Mononuclear cell (primary cell): Measurements from ENCODE around the gene NPAS3. TPM values are rescaled to one million over a fixed set of nuclear protein-coding genes. Genes with fewer than 3 reads are reported as not detected.

ENCODE experiments used
- H3K27me3 ChIP-seq: 2 replicates; pipeline ENCODE4 v1.6.0; 2011; ENCODE audit warnings: low read length, control low read depth; ENCODE audit not compliant: insufficient read depth
- H3K4me1 ChIP-seq: 2 replicates; pipeline ENCODE4 v1.5.1; 2011; ENCODE audit warnings: mild to moderate bottlenecking, low read length, control low read depth; ENCODE audit not compliant: insufficient read depth
- H3K4me3 ChIP-seq: 2 replicates; pipeline ENCODE4 v1.5.1; 2011; ENCODE audit warnings: mild to moderate bottlenecking, low read length, moderate library complexity
- H3K9me3 ChIP-seq: 2 replicates; pipeline ENCODE4 v1.5.1; 2011; ENCODE audit warnings: low read depth, mild to moderate bottlenecking, control low read depth, low read length
- total RNA-seq: library from RNA; depleted of rRNA; stranded (reverse); fragments of >200 nt; gene quantifications from one replicate; pipeline ENCODE4 v1.2.3, GENCODE V29; 2012

NPAS3 gene
- total RNA-seq, 1 donor: not detected

- Histone ChIP-seq H3K4me3 (no peak overlapping the region), H3K27me3 (no peaks in the 10 kb centered on the region), H3K9me3 (no peaks in the 10 kb centered on the region), H3K4me1 (no peaks in the 10 kb centered on the region)
Measured at GRCh38 chr14:33019346-33019745, 80.7 kb downstream of the NPAS3 start.

DNA sequence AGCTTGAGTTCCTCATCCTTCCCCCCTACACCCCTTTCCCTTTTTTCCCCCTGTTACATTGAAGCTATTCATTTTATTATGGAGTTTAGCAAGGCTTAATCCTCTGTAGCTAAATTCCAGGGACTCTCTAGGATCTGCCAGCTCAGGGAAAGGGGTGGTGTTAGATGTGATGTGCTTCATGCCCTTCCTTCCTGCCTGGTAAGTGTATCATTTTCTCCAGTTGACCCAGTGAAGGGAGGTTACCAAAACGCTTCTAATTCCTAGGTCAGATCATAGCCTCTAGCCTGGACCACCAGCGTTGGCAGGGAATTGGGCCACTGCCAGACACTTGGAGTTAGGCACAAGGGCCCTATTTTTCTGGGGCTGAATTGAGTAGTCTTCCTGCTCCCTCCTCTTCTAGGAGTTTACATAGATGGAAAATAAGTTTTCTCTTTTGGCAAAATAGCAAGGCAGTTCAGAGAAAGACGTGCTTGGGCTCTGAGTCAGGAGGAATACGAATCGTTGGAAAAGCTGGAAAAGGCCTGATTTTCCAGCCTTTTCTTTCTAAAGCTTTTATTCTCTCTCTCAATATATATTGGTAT is 88.3 kb downstream of the NPAS3 start:
- Histone ChIP-seq H3K4me1 (no peaks in the 10 kb centered on the region), H3K9me3 (no peaks in the 10 kb centered on the region), H3K27me3 (no peaks in the 10 kb centered on the region), H3K4me3 (no peak overlapping the region)

DNA sequence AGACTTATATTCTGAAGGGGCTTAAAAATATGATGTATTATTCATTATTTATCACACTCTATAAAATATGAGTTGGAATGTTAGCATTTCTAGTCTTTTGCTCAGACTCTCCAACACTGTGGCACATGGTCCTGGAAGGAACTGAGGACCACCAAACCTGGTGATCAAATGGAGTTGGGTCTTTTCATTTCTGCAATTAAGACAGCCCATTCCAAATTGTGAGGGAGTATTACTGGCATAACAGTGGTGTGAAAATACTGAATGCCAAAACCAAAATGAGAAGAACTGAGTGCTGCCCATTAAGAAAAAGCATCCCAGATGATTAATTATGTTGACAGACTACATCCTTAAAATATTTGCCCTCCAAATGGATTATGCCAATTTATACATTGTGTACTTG is 90.8 kb downstream of the NPAS3 start:
- H3K4me1 ChIP-seq: no peaks in the 10 kb centered on the region
- H3K4me3 ChIP-seq: no peak overlapping the region
- H3K27me3 ChIP-seq: no peaks in the 10 kb centered on the region
- no peaks in the 10 kb centered on the region for H3K9me3 ChIP-seq

DNA sequence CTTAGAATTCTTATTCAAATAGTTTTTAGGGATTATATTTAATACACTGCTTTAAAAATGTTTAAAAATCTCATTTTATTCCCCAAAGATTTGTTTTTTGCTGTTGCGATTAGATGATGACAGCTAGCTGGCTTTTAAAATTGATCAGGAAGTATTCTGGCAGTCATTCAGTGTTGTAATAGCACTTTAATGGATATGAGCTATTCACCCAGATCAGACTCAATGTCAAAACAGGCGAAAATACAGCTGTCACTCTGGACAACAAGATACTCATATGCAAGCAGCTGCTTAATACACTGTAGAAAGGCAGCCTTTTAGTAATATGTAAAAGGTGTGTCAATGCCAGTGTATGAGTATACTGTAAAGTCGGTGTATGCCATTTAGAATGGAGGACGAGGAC is 91.7 kb downstream of the NPAS3 start:
- Histone ChIP-seq H3K4me3 (no peak overlapping the region), H3K9me3 (no peaks in the 10 kb centered on the region), H3K4me1 (no peaks in the 10 kb centered on the region), H3K27me3 (no peaks in the 10 kb centered on the region)

DNA sequence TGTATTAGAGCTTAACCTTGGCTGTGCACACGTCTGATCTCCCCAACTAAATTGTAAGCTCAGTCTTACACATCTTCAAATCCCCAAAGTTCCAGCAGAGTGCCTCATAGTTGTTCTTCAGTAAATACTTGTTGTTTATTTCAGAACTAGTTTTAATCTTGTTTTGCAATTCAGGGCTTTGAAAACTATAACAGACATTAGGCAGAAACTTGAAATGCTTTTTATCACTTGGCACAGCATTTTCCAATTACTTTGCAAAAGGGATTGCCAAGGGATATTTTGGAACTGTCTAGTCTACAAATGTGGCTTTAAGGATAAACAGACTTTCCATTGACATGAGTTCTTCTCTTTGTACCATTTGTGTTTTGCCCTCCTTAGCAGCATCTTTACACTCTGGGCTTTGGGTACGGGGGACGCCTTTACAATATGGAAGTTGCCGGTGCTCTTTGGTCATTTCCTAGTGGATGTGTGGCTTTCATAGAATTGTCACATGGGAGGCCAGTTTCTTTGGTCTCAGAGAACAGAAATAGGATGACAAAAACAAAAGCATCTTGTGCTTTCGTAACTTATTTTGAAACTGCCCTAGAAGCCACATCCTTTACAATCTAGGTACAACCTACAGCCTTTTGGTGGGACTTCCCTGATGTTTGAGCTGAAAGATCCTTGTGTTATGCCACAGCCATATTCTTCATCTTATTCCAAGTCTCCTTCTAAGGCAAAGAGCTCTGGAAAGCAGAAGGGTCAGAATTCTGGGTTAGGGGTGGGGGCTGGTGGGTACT is 96.9 kb downstream of the NPAS3 start:
- Histone ChIP-seq H3K4me1 (no peaks in the 10 kb centered on the region), H3K27me3 (no peaks in the 10 kb centered on the region), H3K9me3 (no peaks in the 10 kb centered on the region), H3K4me3 (no peak overlapping the region)

DNA sequence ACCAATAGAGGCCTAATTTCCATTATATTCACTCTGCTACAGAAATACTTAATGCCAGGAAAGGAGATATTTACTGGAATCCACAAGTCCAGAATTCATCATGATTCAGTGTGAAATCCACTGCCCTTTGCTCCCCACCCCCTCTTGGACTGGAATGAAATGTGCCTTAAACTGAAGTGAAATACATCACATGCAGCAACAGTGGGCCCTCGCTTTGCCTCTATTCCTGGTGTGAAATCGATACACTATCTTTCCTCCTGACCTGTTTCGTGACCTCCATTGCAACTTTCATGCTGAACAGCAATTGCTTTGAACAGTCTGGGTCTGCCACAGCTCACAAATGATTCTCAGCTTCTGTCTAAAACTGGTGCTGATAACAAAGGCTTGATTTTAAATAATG is 100.6 kb downstream of the NPAS3 start:
- Histone ChIP-seq H3K4me1 (no peaks in the 10 kb centered on the region), H3K27me3 (no peaks in the 10 kb centered on the region), H3K4me3 (no peak overlapping the region), H3K9me3 (no peaks in the 10 kb centered on the region)

GRCh38 chr14:33040372-33041140 is 101.9 kb downstream of the NPAS3 start:
- Histone ChIP-seq H3K9me3 (no peaks in the 10 kb centered on the region), H3K4me1 (no peaks in the 10 kb centered on the region)

DNA sequence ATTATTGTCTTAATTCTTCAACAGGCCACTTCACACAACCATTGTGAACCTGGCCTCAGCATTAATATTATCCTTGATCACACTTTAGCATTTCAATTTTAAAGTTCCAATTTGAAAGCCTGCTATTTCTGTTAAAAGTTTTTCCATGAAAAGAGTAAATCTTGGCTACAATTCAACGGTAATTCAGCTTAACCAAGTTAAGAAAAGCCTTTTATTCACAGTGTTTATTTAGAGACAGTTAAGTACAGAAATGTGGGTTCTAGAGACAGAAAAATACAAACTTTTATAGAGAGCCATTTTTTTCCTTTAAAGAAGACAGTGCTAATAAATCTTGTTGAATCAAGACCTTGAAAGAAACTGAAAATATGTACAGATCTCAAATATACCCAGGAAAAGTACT is 103.9 kb downstream of the NPAS3 start:
- no peaks in the 10 kb centered on the region for H3K27me3 ChIP-seq
- no peak overlapping the region for H3K4me3 ChIP-seq
- no peaks in the 10 kb centered on the region for H3K9me3 ChIP-seq
- no peaks in the 10 kb centered on the region for H3K4me1 ChIP-seq

More at GRCh38 chr14:33040372-33041140, 101.9 kb downstream of the NPAS3 start:
- Histone ChIP-seq H3K27me3 (no peaks in the 10 kb centered on the region), H3K4me3 (no peak overlapping the region)

GRCh38 chr14:33045760-33046159 is 107.1 kb downstream of the NPAS3 start:
- H3K9me3 ChIP-seq: no peaks in the 10 kb centered on the region
- no peaks in the 10 kb centered on the region for H3K4me1 ChIP-seq
- no peaks in the 10 kb centered on the region for H3K27me3 ChIP-seq
- H3K4me3 ChIP-seq: no peak overlapping the region

- Histone ChIP-seq H3K4me1 (no peaks in the 10 kb centered on the region), H3K4me3 (no peak overlapping the region), H3K27me3 (no peaks in the 10 kb centered on the region), H3K9me3 (no peaks in the 10 kb centered on the region)
Measured at GRCh38 chr14:33052943-33053342, 114.3 kb downstream of the NPAS3 start.

DNA sequence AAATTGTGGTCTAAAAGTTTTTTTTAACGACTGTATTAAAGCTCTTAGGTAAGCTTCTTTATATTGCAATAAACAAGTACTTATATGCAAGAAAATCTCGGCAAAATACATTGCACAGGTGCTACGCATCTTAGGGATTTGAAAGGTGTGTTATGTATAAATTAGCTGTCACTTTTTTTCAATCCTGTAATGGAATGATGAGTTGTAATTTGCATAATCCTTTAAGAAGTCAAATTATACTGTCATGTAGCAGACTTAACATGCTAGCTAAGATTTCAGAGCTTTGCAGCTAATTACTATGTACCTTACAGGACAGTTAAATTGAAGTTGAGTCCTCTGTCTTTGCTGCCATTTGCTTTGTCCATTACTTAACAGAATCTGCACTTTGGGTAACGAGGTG is 117.5 kb downstream of the NPAS3 start:
- no peaks in the 10 kb centered on the region for H3K4me1 ChIP-seq
- H3K27me3 ChIP-seq: no peaks in the 10 kb centered on the region
- H3K9me3 ChIP-seq: no peaks in the 10 kb centered on the region
- H3K4me3 ChIP-seq: no peak overlapping the region

- Histone ChIP-seq H3K27me3 (no peaks in the 10 kb centered on the region), H3K4me3 (no peak overlapping the region), H3K4me1 (no peaks in the 10 kb centered on the region), H3K9me3 (no peaks in the 10 kb centered on the region)
Measured at GRCh38 chr14:33057585-33057984, 118.9 kb downstream of the NPAS3 start.

DNA sequence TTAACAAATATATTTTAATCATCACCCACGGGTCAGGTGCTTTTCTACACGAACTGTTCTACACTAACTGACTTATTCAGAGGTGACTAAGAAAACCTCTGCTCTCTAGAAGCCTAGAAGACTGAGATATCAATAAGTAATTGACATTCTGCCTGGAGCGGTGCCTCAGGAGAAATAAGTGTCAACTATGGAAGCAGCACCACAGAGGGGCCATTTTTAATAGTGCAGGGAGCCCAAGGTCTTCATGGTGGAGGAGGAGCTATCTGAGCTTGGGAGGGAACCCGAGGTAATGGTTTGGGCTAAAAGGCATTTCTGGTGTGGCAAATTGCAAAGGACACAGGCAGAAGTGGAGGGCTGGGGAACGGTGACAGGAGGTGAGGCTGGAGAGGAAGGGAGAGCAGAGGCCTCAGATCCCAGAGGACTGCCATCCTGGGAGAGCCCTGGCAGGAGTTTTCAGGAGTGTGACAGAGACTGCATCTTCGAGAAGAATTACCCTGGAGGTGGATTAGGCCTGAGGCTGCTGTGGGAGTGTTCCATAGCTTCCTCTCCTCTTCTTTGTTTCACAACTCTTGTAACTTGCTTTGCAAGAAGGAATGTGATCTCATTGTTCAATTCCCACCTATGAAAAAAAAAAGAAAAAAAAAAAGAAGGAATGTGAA is 123.1 kb downstream of the NPAS3 start:
- Histone ChIP-seq H3K9me3 (no peaks in the 10 kb centered on the region), H3K4me3 (no peak overlapping the region), H3K4me1 (no peaks in the 10 kb centered on the region), H3K27me3 (no peaks in the 10 kb centered on the region)

DNA sequence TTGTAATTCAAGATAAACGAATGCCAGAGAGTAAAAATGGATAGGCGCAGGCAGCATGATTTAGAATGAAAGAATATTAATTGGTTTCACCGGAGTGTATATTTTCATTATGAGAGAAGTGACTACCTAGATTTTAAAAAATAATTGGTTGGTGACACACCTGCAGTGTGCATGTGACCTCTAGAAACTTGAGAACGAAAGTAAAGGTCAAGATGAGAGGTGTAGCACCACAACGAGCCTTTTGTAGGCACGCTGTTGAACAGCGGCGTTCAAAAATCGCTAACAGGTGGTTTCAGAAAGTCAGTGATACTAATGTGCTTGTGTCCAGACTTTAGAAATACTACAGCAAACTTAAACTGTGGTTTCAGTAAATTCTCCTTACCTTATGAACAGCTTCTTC is 123.8 kb downstream of the NPAS3 start:
- no peaks in the 10 kb centered on the region for H3K4me1 ChIP-seq
- H3K27me3 ChIP-seq: no peaks in the 10 kb centered on the region
- no peak overlapping the region for H3K4me3 ChIP-seq

DNA sequence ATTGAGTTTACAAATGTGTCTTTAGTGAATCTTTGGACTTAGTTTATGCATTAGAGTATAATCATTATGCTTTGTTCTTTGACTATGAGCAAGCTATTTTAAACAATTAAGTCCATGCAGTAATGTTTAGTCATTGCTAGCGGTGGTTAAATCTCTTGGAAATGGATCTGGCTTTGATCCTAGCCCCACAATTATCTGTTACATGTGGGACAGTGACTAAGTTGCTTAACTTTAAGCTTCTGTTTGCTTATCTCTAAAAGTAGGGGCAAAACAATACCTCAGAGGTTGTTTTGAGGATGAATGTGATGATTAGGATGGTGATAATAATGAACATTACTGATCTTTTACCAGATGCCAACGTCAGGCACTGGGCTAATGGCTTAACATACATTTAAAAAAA is 124.2 kb downstream of the NPAS3 start:
- Histone ChIP-seq H3K4me3 (no peak overlapping the region), H3K9me3 (no peaks in the 10 kb centered on the region), H3K4me1 (no peaks in the 10 kb centered on the region)

More for the DNA sequence above, 123.8 kb downstream of the NPAS3 start:
- H3K9me3 ChIP-seq: no peaks in the 10 kb centered on the region

More for the DNA sequence above, 124.2 kb downstream of the NPAS3 start:
- H3K27me3 ChIP-seq: no peaks in the 10 kb centered on the region
